ENCODE results near the gene RELN. TPM values are rescaled to one million over a fixed set of nuclear protein-coding genes. Genes with fewer than 3 reads are reported as not detected.

Gene RELN
- total and polyA plus RNA-seq, 12 donors: 0.22 to 1.9 (median 0.93) TPM

DNA sequence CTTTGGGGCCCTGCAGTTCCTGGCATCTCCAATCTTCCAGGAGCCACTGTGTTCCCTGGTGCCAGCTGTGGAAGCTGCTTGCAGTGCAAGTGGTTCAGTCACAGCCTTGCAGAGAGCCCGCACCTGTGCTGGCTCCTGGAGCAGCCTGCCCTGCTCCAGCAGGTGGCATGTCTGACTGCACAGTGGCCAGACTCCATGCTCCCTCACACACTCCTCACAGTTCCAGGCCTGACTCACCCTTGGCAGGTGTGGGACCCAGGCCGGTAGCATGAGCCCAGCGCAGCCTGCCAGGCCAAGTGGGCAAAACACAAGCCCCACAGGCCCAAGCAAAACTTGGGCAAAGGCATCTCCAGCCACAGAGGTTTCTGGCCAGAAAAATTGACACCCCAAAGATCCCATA is 33.6 kb upstream of the RELN start:
- intact Hi-C loops (cut with DNase I): no loop called here
- Histone ChIP-seq H3K4me1 (no peaks in the 10 kb centered on the region), H3K27ac (no peak overlapping the region), H3K4me3 (no peak overlapping the region), H3K9me3 (no peaks in the 10 kb centered on the region), H3K27me3 (no peaks in the 10 kb centered on the region), H3K36me3 (no peaks in the 10 kb centered on the region)
- TF ChIP-seq, protein P1, sequence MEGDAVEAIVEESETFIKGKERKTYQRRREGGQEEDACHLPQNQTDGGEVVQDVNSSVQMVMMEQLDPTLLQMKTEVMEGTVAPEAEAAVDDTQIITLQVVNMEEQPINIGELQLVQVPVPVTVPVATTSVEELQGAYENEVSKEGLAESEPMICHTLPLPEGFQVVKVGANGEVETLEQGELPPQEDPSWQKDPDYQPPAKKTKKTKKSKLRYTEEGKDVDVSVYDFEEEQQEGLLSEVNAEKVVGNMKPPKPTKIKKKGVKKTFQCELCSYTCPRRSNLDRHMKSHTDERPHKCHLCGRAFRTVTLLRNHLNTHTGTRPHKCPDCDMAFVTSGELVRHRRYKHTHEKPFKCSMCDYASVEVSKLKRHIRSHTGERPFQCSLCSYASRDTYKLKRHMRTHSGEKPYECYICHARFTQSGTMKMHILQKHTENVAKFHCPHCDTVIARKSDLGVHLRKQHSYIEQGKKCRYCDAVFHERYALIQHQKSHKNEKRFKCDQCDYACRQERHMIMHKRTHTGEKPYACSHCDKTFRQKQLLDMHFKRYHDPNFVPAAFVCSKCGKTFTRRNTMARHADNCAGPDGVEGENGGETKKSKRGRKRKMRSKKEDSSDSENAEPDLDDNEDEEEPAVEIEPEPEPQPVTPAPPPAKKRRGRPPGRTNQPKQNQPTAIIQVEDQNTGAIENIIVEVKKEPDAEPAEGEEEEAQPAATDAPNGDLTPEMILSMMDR (IDR thresholded peaks at IDR 0.05): no peak
- WGBS, 2 donors: 93 to 95% methylated on average over 3 of the region's 3 CpGs
- no peak for ATAC-seq
- no peak for DNase-seq

GRCh38 chr7:104018425-104018824 is 29.0 kb upstream of the RELN start:
- Histone ChIP-seq H3K4me1 (no peaks in the 10 kb centered on the region), H3K27me3 (no peaks in the 10 kb centered on the region), H3K27ac (no peak overlapping the region), H3K9me3 (no peaks in the 10 kb centered on the region), H3K4me3 (no peak overlapping the region), H3K36me3 (no peaks in the 10 kb centered on the region)
- DNase-seq (no peak), ATAC-seq (no peak)
- 92 to 96% methylated on average over 1 of the region's 1 CpG for WGBS, 2 donors
- TF ChIP-seq, protein P1 (IDR thresholded peaks at IDR 0.05): no peak
- intact Hi-C loops (cut with DNase I): loop anchor here in 1 of 10 donors (5.0 kb wide), 1 partner anchor 1171 kb away; no protein-coding TSS in a partner anchor

DNA sequence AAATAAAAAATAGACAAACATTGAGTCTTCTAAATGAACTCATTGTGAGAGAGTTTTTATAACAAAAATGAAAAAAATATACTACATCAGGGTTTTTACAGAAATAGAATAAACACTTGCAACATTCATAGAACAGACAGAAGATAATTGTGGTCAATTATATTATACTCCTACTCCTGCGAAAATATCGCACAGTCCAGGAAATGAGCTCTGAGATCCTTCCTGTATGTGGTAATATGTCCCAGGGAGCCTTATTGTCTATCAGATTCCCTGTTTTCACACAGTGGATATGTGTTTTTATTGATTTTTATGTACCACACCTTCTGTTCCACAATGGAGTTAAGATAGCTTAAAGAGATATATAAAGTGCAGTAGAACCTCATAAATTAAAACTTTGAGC is 27.5 kb upstream of the RELN start:
- Histone ChIP-seq H3K9me3 (no peaks in the 10 kb centered on the region), H3K27me3 (no peaks in the 10 kb centered on the region), H3K4me1 (no peaks in the 10 kb centered on the region), H3K36me3 (no peaks in the 10 kb centered on the region), H3K27ac (no peak overlapping the region), H3K4me3 (no peak overlapping the region)
- WGBS, 2 donors: 35 to 65% methylated on average over 2 of the region's 2 CpGs
- ATAC-seq: no peak
- intact Hi-C loops (cut with DNase I): loop anchor here in 1 of 10 donors (5.0 kb wide), 1 partner anchor 1170 kb away; no protein-coding TSS in a partner anchor
- no peak for DNase-seq
- TF ChIP-seq, protein P1 (IDR thresholded peaks at IDR 0.05): no peak

DNA sequence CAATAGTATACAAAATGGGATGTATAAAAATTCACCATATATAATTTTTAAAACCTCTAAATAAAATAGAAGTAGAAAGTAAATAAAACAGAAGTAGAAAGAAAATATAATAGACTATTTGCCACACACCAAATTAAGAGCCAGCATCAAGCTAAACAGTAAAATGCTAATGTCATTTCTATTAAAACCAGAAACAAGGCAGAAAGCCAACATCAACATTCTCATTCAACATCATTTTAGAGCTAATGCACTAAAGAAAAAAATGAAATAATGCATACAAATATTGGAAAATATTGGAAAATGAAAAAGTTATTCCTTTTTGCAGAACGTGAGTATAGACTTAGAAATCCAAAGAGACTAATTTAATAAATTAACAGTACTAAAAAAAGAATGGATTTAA is 23.4 kb upstream of the RELN start:
- no peaks in the 10 kb centered on the region for H3K9me3 ChIP-seq
- DNase-seq: no peak
- ATAC-seq: no peak
- no peak overlapping the region for H3K27ac ChIP-seq
- no peaks in the 10 kb centered on the region for H3K4me1 ChIP-seq
- no peaks in the 10 kb centered on the region for H3K27me3 ChIP-seq
- H3K36me3 ChIP-seq: no peaks in the 10 kb centered on the region
- intact Hi-C loops (cut with DNase I): no loop called here
- no peak overlapping the region for H3K4me3 ChIP-seq
- TF ChIP-seq, protein P1 (IDR thresholded peaks at IDR 0.05): no peak
- 0 to 26% methylated on average over 1 of the region's 1 CpG for WGBS, 2 donors
